ENCODE data around the gene DMXL2.

Gene DMXL2

GRCh38 chr15:51669381-51669780 is 46.8 kb upstream of the DMXL2 start:
- H3K4me1 ChIP-seq (ENCODE audit: insufficient read depth, low read length, severe bottlenecking): no peaks in the 10 kb centered on the region
- H3K36me3 ChIP-seq (ENCODE audit: insufficient read depth, low read length): no peaks in the 10 kb centered on the region
- no peak overlapping the region for H3K4me2 ChIP-seq (ENCODE audit: low read length)
- H3K79me2 ChIP-seq (ENCODE audit: insufficient read depth, low read length): no peaks in the 10 kb centered on the region
- no peak for TF ChIP-seq CTCF (IDR thresholded peaks at IDR 0.05; ENCODE audit: low read length)
- no peak for TF ChIP-seq EZH2 (IDR thresholded peaks at IDR 0.05; ENCODE audit: borderline replicate concordance, low read length)
- no peaks in the 10 kb centered on the region for H3K27me3 ChIP-seq (ENCODE audit: insufficient read depth, low read length)
- no peak overlapping the region for H3K27ac ChIP-seq (ENCODE audit: low read depth, low read length, poor library complexity, severe bottlenecking)
- H3K4me3 ChIP-seq (ENCODE audit: low read depth, low read length, poor library complexity, severe bottlenecking): no peak overlapping the region
- H3K9ac ChIP-seq (ENCODE audit: low read length): no peak overlapping the region
- H3K9me2 ChIP-seq (ENCODE audit: low read depth, low read length): no peaks in the 10 kb centered on the region
- no peaks in the 10 kb centered on the region for H3F3A ChIP-seq (ENCODE audit: insufficient read depth, low read length)
- H2AFZ ChIP-seq (ENCODE audit: low read length): no peak overlapping the region
- no peaks in the 10 kb centered on the region for H3K9me3 ChIP-seq (ENCODE audit: low read length)
- no peaks in the 10 kb centered on the region for H4K20me1 ChIP-seq (ENCODE audit: insufficient read depth, low read length)

- H3K9me3 ChIP-seq (ENCODE audit: low read length): no peaks in the 10 kb centered on the region
- no peaks in the 10 kb centered on the region for H3K9me2 ChIP-seq (ENCODE audit: low read depth, low read length)
- H3K4me2 ChIP-seq (ENCODE audit: low read length): no peak overlapping the region
- no peak overlapping the region for H3K4me3 ChIP-seq (ENCODE audit: low read depth, low read length, poor library complexity, severe bottlenecking)
- no peak for TF ChIP-seq CTCF (IDR thresholded peaks at IDR 0.05; ENCODE audit: low read length)
- no peak for TF ChIP-seq EZH2 (IDR thresholded peaks at IDR 0.05; ENCODE audit: borderline replicate concordance, low read length)
- H4K20me1 ChIP-seq (ENCODE audit: insufficient read depth, low read length): no peaks in the 10 kb centered on the region
- H3K36me3 ChIP-seq (ENCODE audit: insufficient read depth, low read length): no peaks in the 10 kb centered on the region
- no peak overlapping the region for H3K9ac ChIP-seq (ENCODE audit: low read length)
- H3K27ac ChIP-seq (ENCODE audit: low read depth, low read length, poor library complexity, severe bottlenecking): no peak overlapping the region
- H2AFZ ChIP-seq (ENCODE audit: low read length): no peak overlapping the region
- no peaks in the 10 kb centered on the region for H3K79me2 ChIP-seq (ENCODE audit: insufficient read depth, low read length)
- no peaks in the 10 kb centered on the region for H3F3A ChIP-seq (ENCODE audit: insufficient read depth, low read length)
- H3K4me1 ChIP-seq (ENCODE audit: insufficient read depth, low read length, severe bottlenecking): no peaks in the 10 kb centered on the region
- no peaks in the 10 kb centered on the region for H3K27me3 ChIP-seq (ENCODE audit: insufficient read depth, low read length)
Observed at GRCh38 chr15:51668446-51668845, 45.9 kb upstream of the DMXL2 start.

GRCh38 chr15:51667478-51667877 is 44.9 kb upstream of the DMXL2 start:
- Histone ChIP-seq H3K79me2 (ENCODE audit: insufficient read depth, low read length) (no peaks in the 10 kb centered on the region), H3K9ac (ENCODE audit: low read length) (no peak overlapping the region), H4K20me1 (ENCODE audit: insufficient read depth, low read length) (no peaks in the 10 kb centered on the region), H3K27ac (ENCODE audit: low read depth, low read length, poor library complexity, severe bottlenecking) (no peak overlapping the region), H3K4me2 (ENCODE audit: low read length) (no peak overlapping the region), H3K9me2 (ENCODE audit: low read depth, low read length) (no peaks in the 10 kb centered on the region), H2AFZ (ENCODE audit: low read length) (no peak overlapping the region), H3F3A (ENCODE audit: insufficient read depth, low read length) (no peaks in the 10 kb centered on the region), H3K36me3 (ENCODE audit: insufficient read depth, low read length) (no peaks in the 10 kb centered on the region), H3K4me3 (ENCODE audit: low read depth, low read length, poor library complexity, severe bottlenecking) (no peak overlapping the region), H3K27me3 (ENCODE audit: insufficient read depth, low read length) (no peaks in the 10 kb centered on the region), H3K9me3 (ENCODE audit: low read length) (no peaks in the 10 kb centered on the region), H3K4me1 (ENCODE audit: insufficient read depth, low read length, severe bottlenecking) (no peaks in the 10 kb centered on the region)
- TF ChIP-seq CTCF (IDR thresholded peaks at IDR 0.05; ENCODE audit: low read length) (no peak), EZH2 (IDR thresholded peaks at IDR 0.05; ENCODE audit: borderline replicate concordance, low read length) (no peak)

Measured in OCI-LY1 (cell line).